AG10803 (cell line): Measurements from ENCODE around the gene FLNC.

Experiments used
- DNase-seq: peaks from one replicate; pipeline ENCODE4 v3.0.0; 2010; ENCODE audit warnings: low read depth
- H3K4me3 ChIP-seq: 2 replicates; pipeline ENCODE4 v1.5.1; 2011; ENCODE audit warnings: mild to moderate bottlenecking, low read length, control low read depth
- TF ChIP-seq, protein P1 (sequence below): conservative IDR thresholded peaks from 2 replicates; pipeline ENCODE4 v1.5.1; 2011; ENCODE audit warnings: mild to moderate bottlenecking, low read length, control low read depth, inconsistent platforms

The FLNC gene

DNA sequence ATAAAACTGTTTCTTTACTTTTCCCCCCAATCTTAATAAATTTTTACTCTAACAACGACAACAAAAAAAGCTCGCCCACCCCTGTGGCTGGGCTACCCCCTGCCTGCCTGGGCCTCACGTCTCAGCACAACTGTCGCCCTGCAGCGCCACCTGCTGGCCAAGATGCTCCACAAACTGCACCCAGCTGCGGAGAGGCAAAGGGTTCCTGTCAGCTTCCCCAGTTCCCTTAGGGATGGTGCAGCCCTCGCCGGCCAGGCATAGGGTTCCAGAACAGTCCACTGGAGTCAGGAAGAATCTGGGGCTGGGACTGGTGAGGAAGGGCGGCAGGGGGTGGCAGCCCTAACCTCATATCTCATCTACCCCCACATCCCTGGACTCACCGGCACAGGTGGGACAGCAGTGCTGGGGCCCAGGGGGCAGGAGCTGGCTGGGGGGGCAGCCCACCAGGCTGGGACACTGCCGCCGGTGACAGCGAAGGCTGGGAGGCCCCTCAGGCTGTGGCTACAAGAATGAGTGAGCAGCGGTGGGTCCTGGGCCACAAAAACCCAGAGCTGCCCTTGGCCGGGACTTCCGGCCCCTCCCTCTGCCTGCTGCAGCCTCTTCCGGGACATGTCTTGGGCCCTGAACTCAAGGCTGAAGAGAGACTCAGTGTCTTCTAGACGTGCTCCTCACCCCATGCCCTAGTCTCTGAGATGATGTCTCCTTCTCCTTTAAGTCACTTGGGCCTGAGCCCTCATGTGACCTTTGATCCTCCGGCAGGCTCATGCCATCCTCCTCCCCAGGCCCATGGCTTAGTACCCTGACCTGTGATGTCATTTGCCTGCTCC is 53.6 kb downstream of the FLNC start:
- TF ChIP-seq, protein P1, sequence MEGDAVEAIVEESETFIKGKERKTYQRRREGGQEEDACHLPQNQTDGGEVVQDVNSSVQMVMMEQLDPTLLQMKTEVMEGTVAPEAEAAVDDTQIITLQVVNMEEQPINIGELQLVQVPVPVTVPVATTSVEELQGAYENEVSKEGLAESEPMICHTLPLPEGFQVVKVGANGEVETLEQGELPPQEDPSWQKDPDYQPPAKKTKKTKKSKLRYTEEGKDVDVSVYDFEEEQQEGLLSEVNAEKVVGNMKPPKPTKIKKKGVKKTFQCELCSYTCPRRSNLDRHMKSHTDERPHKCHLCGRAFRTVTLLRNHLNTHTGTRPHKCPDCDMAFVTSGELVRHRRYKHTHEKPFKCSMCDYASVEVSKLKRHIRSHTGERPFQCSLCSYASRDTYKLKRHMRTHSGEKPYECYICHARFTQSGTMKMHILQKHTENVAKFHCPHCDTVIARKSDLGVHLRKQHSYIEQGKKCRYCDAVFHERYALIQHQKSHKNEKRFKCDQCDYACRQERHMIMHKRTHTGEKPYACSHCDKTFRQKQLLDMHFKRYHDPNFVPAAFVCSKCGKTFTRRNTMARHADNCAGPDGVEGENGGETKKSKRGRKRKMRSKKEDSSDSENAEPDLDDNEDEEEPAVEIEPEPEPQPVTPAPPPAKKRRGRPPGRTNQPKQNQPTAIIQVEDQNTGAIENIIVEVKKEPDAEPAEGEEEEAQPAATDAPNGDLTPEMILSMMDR: peak; percentile 86
- no peak overlapping the region for H3K4me3 ChIP-seq
- DNase-seq: peak; percentile 52

DNA sequence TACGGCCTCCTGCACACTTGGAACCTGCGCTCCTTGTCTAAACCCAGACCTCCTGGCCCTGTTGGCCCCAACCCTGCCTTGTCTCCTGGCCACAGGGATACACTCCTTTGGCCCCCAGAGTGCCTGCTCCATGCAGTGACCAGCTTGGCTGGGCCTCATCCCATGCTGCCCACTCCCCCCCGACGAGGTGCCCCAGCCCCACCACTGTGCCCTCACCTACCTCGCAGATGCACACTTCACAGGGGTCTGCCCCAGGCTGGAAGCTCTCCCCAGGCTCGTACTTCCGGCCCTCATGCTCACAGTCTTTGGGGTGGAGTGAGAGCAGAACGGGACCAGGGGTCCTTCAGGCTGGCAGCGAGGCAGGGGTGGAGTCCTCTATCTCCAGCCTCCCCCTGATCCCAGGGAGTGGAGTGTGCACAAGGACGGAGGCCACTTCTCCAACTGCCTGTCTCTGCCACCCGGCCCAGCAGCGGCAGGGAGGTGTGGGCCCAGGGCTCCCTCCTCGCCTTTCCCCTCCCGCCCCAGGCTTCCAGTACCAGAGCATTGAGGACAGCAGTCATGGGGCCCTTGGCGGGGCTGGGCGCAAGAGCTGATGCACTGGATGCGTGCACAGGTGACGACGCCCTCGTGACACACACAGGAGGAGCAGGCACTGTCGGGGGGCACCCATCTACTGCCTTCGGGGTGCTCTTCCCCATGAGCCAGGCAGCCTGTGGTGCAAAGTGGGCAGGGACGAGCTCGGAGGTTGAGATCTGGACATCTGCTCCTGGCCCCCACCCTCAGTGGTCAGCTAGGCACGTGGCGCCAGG is 54.6 kb downstream of the FLNC start:
- H3K4me3 ChIP-seq: no peak overlapping the region
- TF ChIP-seq, protein P1: no peak
- DNase-seq: no peak

DNA sequence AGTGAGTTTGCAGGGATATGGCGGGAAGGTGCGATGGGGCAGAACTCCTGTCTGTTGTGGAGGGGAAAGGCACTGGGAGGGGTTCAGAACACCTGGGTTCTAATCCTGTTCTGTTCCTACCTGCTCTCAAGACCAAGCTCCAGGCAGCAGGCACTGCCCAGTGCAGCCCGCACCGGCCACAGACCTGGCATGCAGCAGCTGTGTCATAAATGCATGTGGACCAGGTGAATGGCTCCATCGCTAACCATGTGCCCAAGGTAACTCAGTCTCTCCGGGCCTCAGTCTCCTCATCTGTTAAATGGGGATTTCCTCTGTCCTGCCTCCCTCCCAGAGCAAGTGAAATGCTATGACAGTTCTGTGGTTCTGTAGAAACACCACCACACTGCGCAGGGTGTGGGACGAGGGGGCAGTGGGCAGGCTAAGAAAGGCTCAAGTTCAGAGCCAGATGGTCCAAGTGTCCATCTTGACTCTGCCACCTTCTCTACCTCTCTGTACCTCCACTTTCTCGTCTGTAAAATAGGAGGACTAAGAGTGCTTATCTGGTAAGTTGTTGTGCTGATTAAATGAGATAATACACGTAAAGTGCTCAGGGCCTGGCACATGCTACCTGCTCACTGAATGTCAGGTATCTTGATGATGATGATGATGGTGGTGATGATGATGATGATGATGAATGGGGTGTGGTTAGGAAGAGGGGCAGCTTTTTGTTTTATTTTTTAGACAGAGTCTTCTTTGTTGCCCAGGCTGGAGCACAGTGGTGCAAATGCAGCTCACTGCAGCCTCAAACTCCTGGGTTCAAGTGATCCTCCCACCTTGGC is 55.4 kb downstream of the FLNC start:
- no peak overlapping the region for H3K4me3 ChIP-seq
- DNase-seq: no peak
- TF ChIP-seq, protein P1: no peak

DNA sequence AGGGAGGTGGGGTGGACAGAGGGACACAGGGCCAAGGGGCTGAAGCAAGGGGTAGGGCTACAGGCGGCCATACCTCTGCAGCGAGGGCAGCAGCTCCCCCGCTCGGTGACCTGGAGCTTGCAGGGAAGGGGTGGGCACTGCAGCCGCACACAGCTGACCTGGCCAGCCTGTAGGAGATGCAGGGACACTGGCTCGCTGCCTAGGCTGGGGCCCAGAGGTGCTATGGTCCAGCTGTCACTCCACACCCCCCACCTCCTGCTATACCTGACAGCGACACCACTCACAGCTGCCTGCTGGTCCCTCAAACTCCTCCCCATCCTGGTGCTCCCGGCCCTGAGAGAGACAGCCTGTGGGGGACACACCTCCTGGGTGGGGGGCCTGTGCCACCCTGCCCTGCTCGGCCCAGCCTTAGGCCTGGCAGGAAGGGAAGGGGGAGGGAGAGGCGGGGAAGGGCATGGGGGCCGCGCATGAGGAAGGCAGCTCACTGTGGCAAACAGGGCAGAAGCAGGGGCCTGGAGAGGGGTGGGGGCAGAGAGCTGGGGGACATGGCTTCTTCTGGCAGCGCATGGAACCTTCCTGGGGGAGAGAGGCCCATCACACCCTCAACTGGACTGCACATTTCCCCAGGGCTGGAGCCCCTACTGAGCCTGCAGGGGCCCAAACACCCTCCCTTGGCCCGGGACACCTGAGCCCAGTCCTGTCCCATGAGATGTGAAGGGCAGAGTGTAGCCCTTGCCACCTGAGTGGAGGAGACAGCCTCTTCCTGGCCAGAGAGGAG is 56.4 kb downstream of the FLNC start:
- DNase-seq: no peak
- H3K4me3 ChIP-seq: no peak overlapping the region
- TF ChIP-seq, protein P1: no peak

DNA sequence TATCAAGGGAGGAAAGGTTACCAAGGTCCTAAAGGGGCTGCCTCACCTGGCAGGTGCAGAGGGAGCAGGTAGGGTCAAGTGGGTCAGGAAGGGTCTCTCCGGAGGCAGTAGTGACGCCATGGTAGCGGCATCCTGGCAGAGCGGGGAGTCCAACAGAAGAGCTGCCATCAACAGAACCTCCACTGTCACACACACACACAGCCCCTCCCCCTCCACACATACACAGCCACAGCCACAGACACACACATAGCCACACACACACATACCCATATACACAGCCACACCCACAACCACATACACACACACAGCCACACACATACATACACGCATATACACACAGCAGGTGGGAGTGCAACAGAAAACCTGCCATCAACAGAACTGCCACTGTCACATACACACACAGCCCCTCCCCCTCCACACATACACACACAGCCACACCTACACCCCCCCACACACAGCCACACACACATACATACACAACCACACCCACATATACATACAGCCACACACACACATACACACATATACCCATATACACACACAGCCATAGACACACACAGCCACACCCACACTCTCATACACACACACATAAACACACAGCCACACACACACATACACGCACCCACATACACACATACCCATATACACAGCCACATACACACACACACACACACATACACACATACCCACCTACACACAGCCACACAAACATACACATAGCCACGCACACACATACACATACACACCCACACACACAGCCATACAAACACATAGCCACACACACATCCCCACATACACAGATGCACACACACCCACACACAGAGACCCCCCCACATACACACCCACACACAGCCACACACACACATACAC is 57.2 kb downstream of the FLNC start:
- TF ChIP-seq, protein P1: no peak
- H3K4me3 ChIP-seq: no peak overlapping the region
- DNase-seq: no peak
